Measurements from ENCODE around the gene PDZD4. TPM values are rescaled to one million over a fixed set of nuclear protein-coding genes. Genes with fewer than 3 reads are reported as not detected.

Gene PDZD4
- total RNA-seq, 1 donor from 2014 or later, result 2.8 TPM

- intact Hi-C loops (cut with DNase I), result no loop called here
Observed at GRCh38 chrX:153768311-153769157, 61.8 kb downstream of the PDZD4 start.

GRCh38 chrX:153767674-153768055 lies 62.7 kb downstream of the PDZD4 start:
- no peak for DNase-seq (ENCODE audit: missing footprints)
- ATAC-seq, result no peak
- intact Hi-C loops (cut with DNase I), result no loop called here

More at GRCh38 chrX:153768311-153769157, 61.8 kb downstream of the PDZD4 start:
- ATAC-seq, result no peak
- DNase-seq (ENCODE audit: missing footprints), result no peak

- ATAC-seq, result no peak
- intact Hi-C loops (cut with DNase I), result no loop called here
- DNase-seq (ENCODE audit: missing footprints), result no peak
Observed at GRCh38 chrX:153766871-153767673, 63.3 kb downstream of the PDZD4 start.

GRCh38 chrX:153766098-153766817 lies 64.1 kb downstream of the PDZD4 start:
- DNase-seq (ENCODE audit: missing footprints) (no peak), ATAC-seq (no peak)
- intact Hi-C loops (cut with DNase I), result no loop called here

GRCh38 chrX:153765138-153766079 lies 64.9 kb downstream of the PDZD4 start:
- ATAC-seq (peak; percentile 47), DNase-seq (ENCODE audit: missing footprints) (no peak)
- intact Hi-C loops (cut with DNase I), result no loop called here

- intact Hi-C loops (cut with DNase I), result loop anchor here (1.0 kb wide), 1 partner anchor 189 kb away; no protein-coding TSS in a partner anchor
- DNase-seq (ENCODE audit: missing footprints) (no peak), ATAC-seq (no peak)
Observed at GRCh38 chrX:153764786-153765137, 65.6 kb downstream of the PDZD4 start.

- peak; percentile 89 for DNase-seq (ENCODE audit: missing footprints)
- intact Hi-C loops (cut with DNase I), result loop anchor here (1.0 kb wide), 1 partner anchor 189 kb away; no protein-coding TSS in a partner anchor
- peak; percentile 84 for ATAC-seq
Observed at GRCh38 chrX:153763989-153764755, 66.2 kb downstream of the PDZD4 start, which contains the start of gene PLXNB3. PLXNB3 (plus strand) TSS chrX:153764249; CDS start chrX:153765536, 1,287 bp downstream.

- intact Hi-C loops (cut with DNase I), result no loop called here
- ATAC-seq (no peak), DNase-seq (ENCODE audit: missing footprints) (no peak)
Observed at GRCh38 chrX:153763298-153763932, 66.9 kb downstream of the PDZD4 start.

- no peak for DNase-seq (ENCODE audit: missing footprints)
- intact Hi-C loops (cut with DNase I), result no loop called here
- no peak for ATAC-seq
Observed at GRCh38 chrX:153762626-153763173, 67.6 kb downstream of the PDZD4 start.

- intact Hi-C loops (cut with DNase I), result no loop called here
- DNase-seq (ENCODE audit: missing footprints) (no peak), ATAC-seq (no peak)
Observed at GRCh38 chrX:153761863-153762262, 68.5 kb downstream of the PDZD4 start.

GRCh38 chrX:153755136-153755535 lies 75.2 kb downstream of the PDZD4 start:
- ATAC-seq (no peak), DNase-seq (ENCODE audit: missing footprints) (no peak)
- intact Hi-C loops (cut with DNase I), result no loop called here

Other genes starting within 250 kb of the PDZD4 start
- gene CCNQ, start 231.4 kb downstream of the PDZD4 start, total RNA-seq, result 42.6 TPM
- 0.19 TPM for gene DUSP9, start 183.3 kb downstream of the PDZD4 start, total RNA-seq
- gene PNCK, start 156.7 kb downstream of the PDZD4 start, total RNA-seq, result 11.3 TPM
- 178 TPM for gene SLC6A8, start 142.6 kb downstream of the PDZD4 start, total RNA-seq
- gene BCAP31, start 106.2 kb downstream of the PDZD4 start, total RNA-seq, result 98.5 TPM
- gene ABCD1, start 105.7 kb downstream of the PDZD4 start, total RNA-seq, result 16.4 TPM
- 2.3 TPM for gene PLXNB3, start 66.3 kb downstream of the PDZD4 start, total RNA-seq
- 43.3 TPM for gene SRPK3, start 49.5 kb downstream of the PDZD4 start, total RNA-seq
- 78.7 TPM for gene IDH3G, start 36.2 kb downstream of the PDZD4 start, total RNA-seq
- 150 TPM for gene SSR4, start 35.9 kb downstream of the PDZD4 start, total RNA-seq
- gene L1CAM, start 55.6 kb upstream of the PDZD4 start, total RNA-seq, result 6.1 TPM
- 3.2 TPM for gene AVPR2, start 74.1 kb upstream of the PDZD4 start, total RNA-seq
- 9.7 TPM for gene ARHGAP4, start 95.7 kb upstream of the PDZD4 start, total RNA-seq
- 80.6 TPM for gene NAA10, start 104.5 kb upstream of the PDZD4 start, total RNA-seq
- 8.8 TPM for gene RENBP, start 114.1 kb upstream of the PDZD4 start, total RNA-seq
- gene HCFC1, start 141.3 kb upstream of the PDZD4 start, total RNA-seq, result 25.4 TPM
- gene TMEM187, start 142.2 kb upstream of the PDZD4 start, total RNA-seq, result 6.9 TPM
- 38.6 TPM for gene IRAK1, start 189.4 kb upstream of the PDZD4 start, total RNA-seq

Measured in Right ventricle myocardium inferior (tissue), 1 donor.